Tibial artery (tissue), 4 donors: ENCODE results near the gene ST8SIA6.
"Not testable (repeated sequence)": the region's sequence is repeated elsewhere in the genome, so short reads cannot be mapped to it uniquely, and the experiment has no call there.

Experiments used
- DNase-seq, 2 donors: peaks; one replicate each; pipeline ENCODE4 v3.0.0-alpha.2; 2019
- H3K27ac ChIP-seq, 2 donors: fragments of 200-600 bp; sonication (generic) in 1 of 2; 1 replicate in 1 of 2; 2 replicates in 1 of 2; pipeline ENCODE4 v1.5.1; 2018 to 2019; ENCODE audit warnings: mild to moderate bottlenecking in 1 of 2
- H3K27me3 ChIP-seq, 2 donors: fragments of 200-600 bp; sonication (generic) in 1 of 2; one replicate each; pipeline versions ENCODE4 v1.5.1 to v1.6.0; 2016 to 2019
- H3K36me3 ChIP-seq, 3 donors: fragments of 200-600 bp; sonication (generic) in 2 of 3; one replicate each; pipeline ENCODE4 v1.5.1; 2016 to 2019; ENCODE audit warnings: mild to moderate bottlenecking in 2 of 3
- H3K4me1 ChIP-seq, 4 donors: fragments of 200-600 bp; sonication (generic) in 2 of 4; 1 replicate in 3 of 4; 2 replicates in 1 of 4; pipeline ENCODE4 v1.5.1; 2016 to 2019
- H3K4me3 ChIP-seq, 2 donors: fragments of 200-600 bp; sonication (generic) in 1 of 2; 1 replicate in 1 of 2; 2 replicates in 1 of 2; pipeline ENCODE4 v1.5.1; 2018 to 2019; ENCODE audit warnings: mild to moderate bottlenecking in 2 of 2
- H3K9me3 ChIP-seq, 3 donors: fragments of 200-600 bp; sonication (generic) in 1 of 3; one replicate each; pipeline ENCODE4 v1.5.1; 2016 to 2019
- CTCF ChIP-seq, 2 experiments: fragments of 200-600 bp in 1 of 2; fragments of 450-650 bp in 1 of 2; IDR thresholded peaks; one replicate each; pipeline ENCODE4 v1.5.1; 2017 to 2019; ENCODE audit warnings: antibody characterized with exemption in 2 of 2, mild to moderate bottlenecking in 1 of 2, moderate library complexity in 1 of 2
- intact Hi-C: fragments of 100-400 bp; cut with DNase I; formaldehyde crosslinking; loops from one replicate; pipeline ENCODE4 v1.15.0; 2023; ENCODE audit warnings: low total_unique reads

Gene ST8SIA6

GRCh38 chr10:17454161-17455014, at the start of gene ST8SIA6:
TSS of gene ST8SIA6 (minus strand) at chr10:17454595. CDS start at chr10:17454255, 340 bp downstream.
- DNase-seq = no peak
- peaks cover 0 to 11% of the 10 kb centered on the region in 2 donors for H3K27me3 ChIP-seq
- peaks cover 0 to 7% (median 0%) of the 10 kb centered on the region in 3 donors for H3K36me3 ChIP-seq
- no peak within 1 kb of the TSS for H3K27ac ChIP-seq
- H3K4me3 ChIP-seq = peak within 1 kb of the TSS; percentile 42 to 47
- peaks cover 0 to 13% (median 4%) of the 10 kb centered on the region in 3 donors for H3K9me3 ChIP-seq
- peaks cover 0 to 19% (median 15%) of the 10 kb centered on the region in 4 donors for H3K4me1 ChIP-seq
- intact Hi-C loops = no loop called here
- TF ChIP-seq CTCF (IDR thresholded peaks at IDR 0.05) = no peak

- Histone ChIP-seq H3K36me3 (no peaks in the 10 kb centered on the region), H3K27me3 (no peaks in the 10 kb centered on the region), H3K27ac (no peak overlapping the region), H3K4me3 (no peak overlapping the region), H3K4me1 (no peaks in the 10 kb centered on the region), H3K9me3 (no peaks in the 10 kb centered on the region)
- DNase-seq = no peak
- no peak for TF ChIP-seq CTCF (IDR thresholded peaks at IDR 0.05)
- intact Hi-C loops = no loop called here
Observed at GRCh38 chr10:17503795-17504194, 49.4 kb upstream of the ST8SIA6 start.

- intact Hi-C loops = no loop called here
Observed at GRCh38 chr10:17502814-17503213, 48.4 kb upstream of the ST8SIA6 start.

GRCh38 chr10:17499014-17499413, 44.6 kb upstream of the ST8SIA6 start:
- H3K9me3 ChIP-seq, H3K36me3 ChIP-seq, intact Hi-C loops, DNase-seq, H3K27me3 ChIP-seq, H3K4me3 ChIP-seq, H3K27ac ChIP-seq, H3K4me1 ChIP-seq: not testable (repeated sequence)

More at GRCh38 chr10:17502814-17503213, 48.4 kb upstream of the ST8SIA6 start:
- no peaks in the 10 kb centered on the region for H3K27me3 ChIP-seq
- TF ChIP-seq CTCF (IDR thresholded peaks at IDR 0.05) = no peak
- H3K4me3 ChIP-seq = no peak overlapping the region
- H3K27ac ChIP-seq = no peak overlapping the region
- DNase-seq = no peak
- H3K36me3 ChIP-seq = no peaks in the 10 kb centered on the region
- H3K9me3 ChIP-seq = no peaks in the 10 kb centered on the region
- H3K4me1 ChIP-seq = no peaks in the 10 kb centered on the region

GRCh38 chr10:17497446-17498030, 43.1 kb upstream of the ST8SIA6 start:
- no peaks in the 10 kb centered on the region for H3K4me1 ChIP-seq
- no peak for DNase-seq

More at GRCh38 chr10:17497446-17498030, 43.1 kb upstream of the ST8SIA6 start:
- Histone ChIP-seq H3K4me3 (no peak overlapping the region), H3K27ac (no peak overlapping the region), H3K9me3 (no peaks in the 10 kb centered on the region), H3K36me3 (no peaks in the 10 kb centered on the region), H3K27me3 (no peaks in the 10 kb centered on the region)
- no peak for TF ChIP-seq CTCF (IDR thresholded peaks at IDR 0.05)
- intact Hi-C loops = no loop called here
